ENCODE results near the gene CD9.

GRCh38 chr12:6181166-6181565, 19.0 kb upstream of the CD9 start:
- TF ChIP-seq, protein P1, sequence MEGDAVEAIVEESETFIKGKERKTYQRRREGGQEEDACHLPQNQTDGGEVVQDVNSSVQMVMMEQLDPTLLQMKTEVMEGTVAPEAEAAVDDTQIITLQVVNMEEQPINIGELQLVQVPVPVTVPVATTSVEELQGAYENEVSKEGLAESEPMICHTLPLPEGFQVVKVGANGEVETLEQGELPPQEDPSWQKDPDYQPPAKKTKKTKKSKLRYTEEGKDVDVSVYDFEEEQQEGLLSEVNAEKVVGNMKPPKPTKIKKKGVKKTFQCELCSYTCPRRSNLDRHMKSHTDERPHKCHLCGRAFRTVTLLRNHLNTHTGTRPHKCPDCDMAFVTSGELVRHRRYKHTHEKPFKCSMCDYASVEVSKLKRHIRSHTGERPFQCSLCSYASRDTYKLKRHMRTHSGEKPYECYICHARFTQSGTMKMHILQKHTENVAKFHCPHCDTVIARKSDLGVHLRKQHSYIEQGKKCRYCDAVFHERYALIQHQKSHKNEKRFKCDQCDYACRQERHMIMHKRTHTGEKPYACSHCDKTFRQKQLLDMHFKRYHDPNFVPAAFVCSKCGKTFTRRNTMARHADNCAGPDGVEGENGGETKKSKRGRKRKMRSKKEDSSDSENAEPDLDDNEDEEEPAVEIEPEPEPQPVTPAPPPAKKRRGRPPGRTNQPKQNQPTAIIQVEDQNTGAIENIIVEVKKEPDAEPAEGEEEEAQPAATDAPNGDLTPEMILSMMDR (IDR thresholded peaks at IDR 0.05) = no peak
- TF ChIP-seq POLR2A (IDR thresholded peaks at IDR 0.05) = no peak
